Liver (tissue), 3 donors: ENCODE data around the gene AKAP13.

Experiments
- EGR1 ChIP-seq, 2 donors: IDR thresholded peaks; 2 replicates each; pipeline ENCODE4 v1.6.1; 2016 to 2018; ENCODE audit warnings: antibody characterized with exemption in 2 of 2, low read depth in 2 of 2
- GABPA ChIP-seq, 2 donors: IDR thresholded peaks in 1 of 2; conservative IDR thresholded peaks in 1 of 2; 2 replicates each; pipeline ENCODE4 v1.6.1; 2016; ENCODE audit warnings: antibody characterized with exemption in 2 of 2, mild to moderate bottlenecking in 1 of 2, moderate library complexity in 1 of 2
- JUND ChIP-seq, 2 donors: IDR thresholded peaks; 2 replicates each; pipeline ENCODE4 v1.6.1; 2016; ENCODE audit warnings: antibody characterized with exemption in 2 of 2
- RAD21 ChIP-seq, 2 donors: IDR thresholded peaks; 2 replicates each; pipeline ENCODE4 v1.6.1; 2016; ENCODE audit warnings: antibody characterized with exemption in 2 of 2, mild to moderate bottlenecking in 2 of 2
- SP1 ChIP-seq: IDR thresholded peaks from 2 replicates; pipeline ENCODE4 v1.6.1; 2018; ENCODE audit warnings: antibody characterized with exemption, mild to moderate bottlenecking
- TAF1 ChIP-seq: conservative IDR thresholded peaks from 2 replicates; pipeline ENCODE4 v1.6.1; 2016; ENCODE audit warnings: antibody characterized with exemption, mild to moderate bottlenecking
- TF ChIP-seq, protein P1 (sequence below): fragments of 150-350 bp; IDR thresholded peaks from 2 replicates; pipeline ENCODE4 v1.5.1; 2017; ENCODE audit warnings: improper control_type of control experiment, low read depth, low read length; ENCODE audit not compliant: missing input control
- TF ChIP-seq, protein P2 (sequence below): IDR thresholded peaks from 2 replicates; pipeline ENCODE4 v1.6.1; 2016; ENCODE audit warnings: antibody characterized with exemption
- TF ChIP-seq, protein P3 (sequence below): IDR thresholded peaks from 2 replicates; pipeline ENCODE4 v1.6.1; 2016; ENCODE audit warnings: antibody characterized with exemption
- donor health status: healthy.
- donor health status: healthy.

DNA sequence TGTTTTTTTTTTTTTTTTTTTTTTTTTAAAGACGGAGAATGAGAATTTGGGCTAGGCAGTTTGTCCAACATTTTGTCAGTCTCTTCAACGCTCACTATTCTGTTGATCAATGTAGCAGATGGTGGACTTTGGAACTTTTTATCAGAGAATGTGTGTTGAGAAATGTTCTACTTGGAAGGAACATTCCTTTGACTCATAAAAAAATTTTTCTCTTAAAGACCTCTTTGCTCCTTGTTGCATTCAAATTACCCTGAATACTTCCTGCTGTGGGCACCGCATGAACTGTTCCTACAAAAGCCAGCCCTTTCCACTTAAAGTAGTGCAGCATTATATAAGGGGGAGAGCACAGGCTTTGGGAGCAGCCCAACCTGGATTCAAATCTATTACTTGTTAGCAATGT, 182.9 kb downstream of the AKAP13 start:
- TF ChIP-seq, protein P1, sequence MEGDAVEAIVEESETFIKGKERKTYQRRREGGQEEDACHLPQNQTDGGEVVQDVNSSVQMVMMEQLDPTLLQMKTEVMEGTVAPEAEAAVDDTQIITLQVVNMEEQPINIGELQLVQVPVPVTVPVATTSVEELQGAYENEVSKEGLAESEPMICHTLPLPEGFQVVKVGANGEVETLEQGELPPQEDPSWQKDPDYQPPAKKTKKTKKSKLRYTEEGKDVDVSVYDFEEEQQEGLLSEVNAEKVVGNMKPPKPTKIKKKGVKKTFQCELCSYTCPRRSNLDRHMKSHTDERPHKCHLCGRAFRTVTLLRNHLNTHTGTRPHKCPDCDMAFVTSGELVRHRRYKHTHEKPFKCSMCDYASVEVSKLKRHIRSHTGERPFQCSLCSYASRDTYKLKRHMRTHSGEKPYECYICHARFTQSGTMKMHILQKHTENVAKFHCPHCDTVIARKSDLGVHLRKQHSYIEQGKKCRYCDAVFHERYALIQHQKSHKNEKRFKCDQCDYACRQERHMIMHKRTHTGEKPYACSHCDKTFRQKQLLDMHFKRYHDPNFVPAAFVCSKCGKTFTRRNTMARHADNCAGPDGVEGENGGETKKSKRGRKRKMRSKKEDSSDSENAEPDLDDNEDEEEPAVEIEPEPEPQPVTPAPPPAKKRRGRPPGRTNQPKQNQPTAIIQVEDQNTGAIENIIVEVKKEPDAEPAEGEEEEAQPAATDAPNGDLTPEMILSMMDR, result no peak
- TF ChIP-seq GABPA (IDR thresholded peaks at IDR 0.05 in 1 of 2, conservative IDR thresholded peaks at IDR 0.05 in 1 of 2) (no peak), JUND (IDR thresholded peaks at IDR 0.05) (peak in 1 of 2 donors; percentile 24), EGR1 (IDR thresholded peaks at IDR 0.05; ENCODE audit: low read depth in 2 of 2) (no peak), RAD21 (IDR thresholded peaks at IDR 0.05) (peak in 1 of 2 donors; percentile 11), TAF1 (no peak), SP1 (peak; percentile 44)
- TF ChIP-seq, protein P2, sequence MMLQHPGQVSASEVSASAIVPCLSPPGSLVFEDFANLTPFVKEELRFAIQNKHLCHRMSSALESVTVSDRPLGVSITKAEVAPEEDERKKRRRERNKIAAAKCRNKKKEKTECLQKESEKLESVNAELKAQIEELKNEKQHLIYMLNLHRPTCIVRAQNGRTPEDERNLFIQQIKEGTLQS, result no peak
- TF ChIP-seq, protein P3, sequence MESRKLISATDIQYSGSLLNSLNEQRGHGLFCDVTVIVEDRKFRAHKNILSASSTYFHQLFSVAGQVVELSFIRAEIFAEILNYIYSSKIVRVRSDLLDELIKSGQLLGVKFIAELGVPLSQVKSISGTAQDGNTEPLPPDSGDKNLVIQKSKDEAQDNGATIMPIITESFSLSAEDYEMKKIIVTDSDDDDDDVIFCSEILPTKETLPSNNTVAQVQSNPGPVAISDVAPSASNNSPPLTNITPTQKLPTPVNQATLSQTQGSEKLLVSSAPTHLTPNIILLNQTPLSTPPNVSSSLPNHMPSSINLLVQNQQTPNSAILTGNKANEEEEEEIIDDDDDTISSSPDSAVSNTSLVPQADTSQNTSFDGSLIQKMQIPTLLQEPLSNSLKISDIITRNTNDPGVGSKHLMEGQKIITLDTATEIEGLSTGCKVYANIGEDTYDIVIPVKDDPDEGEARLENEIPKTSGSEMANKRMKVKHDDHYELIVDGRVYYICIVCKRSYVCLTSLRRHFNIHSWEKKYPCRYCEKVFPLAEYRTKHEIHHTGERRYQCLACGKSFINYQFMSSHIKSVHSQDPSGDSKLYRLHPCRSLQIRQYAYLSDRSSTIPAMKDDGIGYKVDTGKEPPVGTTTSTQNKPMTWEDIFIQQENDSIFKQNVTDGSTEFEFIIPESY, result no peak
